ENCODE data around the gene STBD1. TPM values are rescaled to one million over a fixed set of nuclear protein-coding genes. Genes with fewer than 3 reads are reported as not detected.
"Not testable (repeated sequence)": the region's sequence is repeated elsewhere in the genome, so short reads cannot be mapped to it uniquely, and the experiment has no call there.

Gene STBD1

GRCh38 chr4:76359881-76360466 is 53.4 kb downstream of the STBD1 start:
- not testable (repeated sequence) for H3K23ac ChIP-seq (ENCODE audit: low read length); H2BK120ac ChIP-seq (ENCODE audit: low read depth, low read length); DNase-seq; H3K4ac ChIP-seq (ENCODE audit: low read depth, low read length); H3K79me2 ChIP-seq (ENCODE audit: control insufficient read depth, insufficient read depth, low read length); H3K18ac ChIP-seq (ENCODE audit: low read length); H2AK5ac ChIP-seq (ENCODE audit: low read length); H2BK5ac ChIP-seq (ENCODE audit: low read length); H3K4me1 ChIP-seq (ENCODE audit: control insufficient read depth, low read depth, low read length); H4K8ac ChIP-seq (ENCODE audit: low read depth, low read length); H3K9ac ChIP-seq (ENCODE audit: low read length); H3K27me3 ChIP-seq (ENCODE audit: insufficient read depth, low read length, poor library complexity); H4K5ac ChIP-seq (ENCODE audit: low read length); H2BK15ac ChIP-seq (replicated peaks; ENCODE audit: low read depth); H3K79me1 ChIP-seq (ENCODE audit: low read length); H3K4me2 ChIP-seq (ENCODE audit: low read length); H3K36me3 ChIP-seq (ENCODE audit: control insufficient read depth, insufficient read depth, low read length); H3K27ac ChIP-seq (ENCODE audit: low read depth, low read length); H3K56ac ChIP-seq (ENCODE audit: low read length); H3K4me3 ChIP-seq (ENCODE audit: low read length)

Small RNAs within 50 kb of the gene (small RNA-seq; reads per million reads assigned to genes)
- not detected for gene RNU6-1000P (ENCODE audit: insufficient read depth)

Measured in mesendoderm (in vitro differentiated cells).